GM21825 (cell line): ENCODE results near the gene PAFAH2.
"Not testable (repeated sequence)": the region's sequence is repeated elsewhere in the genome, so short reads cannot be mapped to it uniquely, and the experiment has no call there.

ENCODE experiments used
- ATAC-seq: cut with Tn5 transposase; IDR thresholded peaks from one replicate; pipeline ENCODE4 v1.9.1; 2021; ENCODE audit warnings: mild to moderate bottlenecking, moderate library complexity; ENCODE audit not compliant: unreplicated experiment

PAFAH2 gene

DNA sequence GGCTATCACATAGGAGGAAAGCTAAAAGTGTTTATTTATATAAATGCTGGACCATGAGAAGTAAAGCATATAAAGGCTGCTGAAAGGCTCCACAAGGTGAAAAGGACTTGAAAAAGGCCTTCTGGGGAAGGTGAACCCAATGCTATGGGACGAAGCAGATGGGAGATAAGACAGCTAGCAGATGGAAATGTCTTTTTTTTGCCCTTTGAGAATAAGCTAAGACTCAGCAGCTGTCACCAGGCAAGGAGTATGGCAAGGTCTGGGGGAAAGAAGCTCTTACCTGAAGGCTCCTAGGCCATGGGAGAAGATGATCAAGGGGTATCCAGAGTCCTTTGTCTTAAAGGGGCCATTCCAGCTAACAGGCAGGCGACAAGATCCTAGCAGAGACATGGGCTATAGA, 9.9 kb downstream of the PAFAH2 start:
- ATAC-seq = no peak

DNA sequence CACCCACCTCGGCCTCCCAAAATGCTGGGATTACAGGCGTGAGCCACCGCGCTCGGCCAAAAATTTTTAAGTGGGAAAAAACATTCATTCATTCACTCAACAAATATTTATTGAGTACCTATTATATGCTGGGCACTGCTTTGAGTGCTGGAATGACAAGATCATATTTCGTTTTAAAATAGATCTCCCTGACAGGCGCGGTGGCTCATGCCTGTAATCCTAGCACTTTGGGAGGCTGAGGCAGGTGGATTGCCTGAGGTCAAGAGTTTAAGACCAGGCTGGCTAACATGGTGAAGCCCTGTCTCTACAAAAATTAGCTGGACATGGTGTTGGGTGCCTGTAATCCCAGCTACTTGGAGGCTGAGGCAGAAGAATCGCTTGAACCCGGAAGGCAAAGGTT, 11.1 kb downstream of the PAFAH2 start:
- not testable (repeated sequence) for ATAC-seq

DNA sequence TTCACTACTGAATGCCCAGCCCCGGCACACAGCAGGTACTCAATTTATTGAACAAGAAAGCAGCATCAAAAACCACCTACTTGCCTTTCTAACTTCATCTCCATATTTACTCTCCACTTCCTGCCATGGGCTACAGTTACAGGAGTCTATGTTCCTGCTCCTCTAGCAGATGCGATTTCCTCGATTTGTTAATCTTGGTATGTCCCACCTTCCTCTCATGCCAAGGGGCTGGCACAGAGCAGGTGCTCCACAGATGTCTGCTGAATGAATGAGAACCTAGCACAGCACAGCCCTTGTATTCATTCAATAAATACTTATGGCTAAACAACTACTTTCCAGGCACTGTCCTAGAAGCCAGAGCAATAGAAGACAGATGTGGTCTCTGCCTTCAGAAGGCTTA, 12.2 kb downstream of the PAFAH2 start:
- no peak for ATAC-seq

DNA sequence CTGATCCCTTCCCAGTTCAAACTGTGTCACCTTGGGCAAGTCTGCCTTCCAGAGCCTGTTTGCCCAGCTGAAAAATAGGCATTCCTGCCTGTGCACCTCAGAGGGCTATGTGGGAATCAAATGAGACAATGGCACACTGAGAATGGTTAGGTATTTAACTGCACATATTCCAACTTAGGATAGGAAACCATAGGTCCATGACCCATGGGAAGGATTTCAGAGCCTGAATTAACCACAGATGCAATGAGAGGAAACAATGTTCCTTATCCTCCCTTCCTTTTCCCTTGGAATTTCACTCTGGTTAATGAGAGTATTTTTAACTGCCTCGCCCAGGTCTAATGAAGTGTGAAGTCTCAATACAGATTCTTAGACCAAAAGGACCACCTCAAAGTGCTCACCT, 12.7 kb downstream of the PAFAH2 start:
- no peak for ATAC-seq

DNA sequence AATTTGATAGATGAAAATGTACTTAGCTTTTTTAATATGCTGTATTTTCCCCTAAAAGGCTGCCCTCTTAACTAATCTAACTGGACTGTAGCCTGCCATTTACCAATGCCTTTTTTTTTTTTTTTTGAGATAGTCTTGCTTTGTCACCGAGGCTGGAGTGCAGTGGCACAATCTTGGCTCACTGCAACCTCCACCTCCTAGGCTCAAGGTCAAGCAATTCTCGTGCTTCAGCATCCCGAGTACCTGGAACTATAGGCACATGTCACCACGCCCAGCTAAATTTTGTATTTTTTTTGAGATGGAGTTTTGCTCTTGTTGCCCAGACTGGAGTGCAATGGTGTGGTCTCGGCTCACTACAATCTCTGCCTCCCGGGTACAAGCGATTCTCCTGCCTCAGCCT, 18.7 kb downstream of the PAFAH2 start:
- ATAC-seq = no peak

DNA sequence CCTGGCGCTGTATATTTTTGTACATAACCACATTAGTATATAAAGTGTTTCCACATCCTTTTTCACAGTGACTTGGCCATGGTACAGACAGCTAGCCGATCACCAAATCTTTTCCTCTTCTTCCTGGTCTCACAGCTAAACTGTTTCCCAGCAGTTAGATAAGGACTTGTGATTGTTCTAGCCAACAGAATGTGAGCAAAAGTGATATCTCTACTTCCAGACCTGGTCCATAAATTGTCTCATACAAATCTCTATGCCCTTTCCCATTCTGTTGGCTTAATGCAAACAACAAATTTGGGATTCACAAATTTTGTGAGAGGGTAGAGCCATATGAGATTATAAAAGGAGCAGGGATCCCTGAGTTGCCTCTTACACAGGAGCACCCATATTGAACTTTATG, 19.5 kb downstream of the PAFAH2 start:
- no peak for ATAC-seq

DNA sequence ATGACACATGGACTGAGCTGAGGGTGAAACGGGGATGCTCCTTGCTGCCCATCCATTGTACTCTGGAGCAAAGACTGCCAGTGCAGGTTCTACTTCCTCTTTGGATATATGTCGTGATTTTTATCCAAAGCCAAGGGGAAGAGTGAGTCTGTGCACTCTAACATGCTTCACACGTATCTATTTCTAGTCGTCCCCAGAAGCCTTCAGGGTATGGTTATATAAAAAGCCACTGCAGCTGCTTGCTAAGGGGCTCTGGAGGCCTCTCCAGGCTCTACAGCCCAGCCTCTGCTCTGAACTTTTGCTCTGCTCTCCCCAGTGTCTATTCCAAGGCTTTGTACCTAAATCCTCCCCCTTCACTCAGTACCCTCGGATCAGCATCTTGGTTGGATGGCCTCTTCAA, 20.1 kb downstream of the PAFAH2 start:
- ATAC-seq = no peak

DNA sequence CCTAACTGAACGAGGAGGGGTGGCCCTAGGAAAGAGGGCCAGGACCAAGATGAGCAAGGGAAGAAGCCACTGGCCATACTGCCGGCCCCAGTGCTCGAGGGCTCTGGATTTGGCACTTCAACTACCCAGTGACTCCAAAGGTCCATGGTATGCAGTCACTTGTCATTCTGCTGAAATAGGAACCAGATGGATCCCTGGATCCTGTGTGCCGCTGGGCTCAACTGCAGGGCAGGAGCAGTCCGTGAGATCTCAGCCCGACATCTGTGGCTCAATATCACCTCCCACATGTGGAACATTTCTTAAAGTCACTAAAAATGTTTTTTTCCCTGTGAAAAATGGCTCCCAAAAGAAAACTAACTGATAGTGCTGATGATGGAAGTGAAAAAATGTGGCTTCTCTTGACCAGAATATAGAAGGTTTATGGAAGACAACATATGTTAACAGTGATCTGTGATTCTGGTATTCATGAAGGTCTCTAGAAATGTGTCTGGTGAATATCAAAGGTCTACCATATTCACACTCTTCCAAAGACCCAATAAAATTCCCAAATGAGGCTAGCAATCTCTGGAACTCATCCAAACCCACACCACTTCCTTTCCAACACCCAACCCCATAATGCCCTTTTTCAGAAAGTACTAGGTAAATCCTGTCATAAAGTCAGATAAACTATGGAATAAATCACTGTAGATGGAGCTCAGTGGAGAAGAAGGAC, 24.1 kb downstream of the PAFAH2 start:
- ATAC-seq = no peak

DNA sequence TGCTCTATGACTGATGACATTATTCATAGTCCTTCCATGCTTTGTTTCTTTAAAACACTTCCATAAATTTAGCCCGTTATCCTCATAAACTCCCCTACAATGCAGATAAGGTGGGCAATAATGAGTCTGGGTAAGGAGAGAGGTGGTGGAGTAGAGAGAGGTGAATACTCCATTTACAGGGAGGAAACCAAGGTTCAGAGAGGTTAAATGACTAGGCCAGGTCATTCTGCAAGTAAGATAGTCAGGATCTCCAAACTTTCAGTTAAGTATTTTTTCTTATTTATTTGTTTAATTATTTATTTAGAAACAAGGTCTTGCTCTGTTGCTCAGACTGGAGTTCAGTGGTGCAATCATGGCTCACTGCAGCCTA, 26.1 kb downstream of the PAFAH2 start:
- no peak for ATAC-seq

DNA sequence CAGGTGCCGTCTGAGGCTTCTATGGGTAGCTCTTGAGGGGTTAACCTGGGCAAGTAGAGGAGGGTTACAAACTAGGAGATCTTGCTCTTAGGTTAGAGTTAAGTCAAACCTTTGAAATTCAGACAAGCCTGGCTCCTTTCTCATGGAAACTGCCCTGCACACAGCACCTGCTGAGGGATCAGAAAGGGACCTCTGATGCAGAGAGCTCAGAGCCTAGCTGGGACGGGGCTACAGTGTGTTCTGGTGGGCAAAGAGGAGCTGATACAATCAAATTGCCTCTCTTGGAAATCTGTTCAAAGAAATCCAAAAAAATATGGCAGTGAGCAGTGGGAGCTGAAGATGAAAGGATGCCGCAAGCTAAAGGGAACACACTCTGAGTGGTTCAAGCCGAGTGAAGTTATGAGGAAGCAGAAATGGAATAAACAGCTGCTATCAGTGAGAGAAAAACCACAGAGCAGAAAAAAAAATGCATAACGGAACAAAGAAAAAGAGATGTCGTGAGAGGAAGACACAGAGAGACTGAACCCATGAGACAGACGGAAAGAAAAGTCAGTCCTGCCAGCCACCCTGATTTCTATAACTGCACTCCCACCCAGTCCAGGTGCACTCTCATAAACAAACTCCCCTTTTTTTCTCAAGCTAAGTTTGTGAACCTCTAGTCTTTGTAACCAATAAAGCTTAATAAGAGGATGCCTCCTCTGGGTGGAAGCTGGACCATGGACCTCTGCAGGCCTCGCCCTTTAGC, 26.6 kb downstream of the PAFAH2 start:
- no peak for ATAC-seq

DNA sequence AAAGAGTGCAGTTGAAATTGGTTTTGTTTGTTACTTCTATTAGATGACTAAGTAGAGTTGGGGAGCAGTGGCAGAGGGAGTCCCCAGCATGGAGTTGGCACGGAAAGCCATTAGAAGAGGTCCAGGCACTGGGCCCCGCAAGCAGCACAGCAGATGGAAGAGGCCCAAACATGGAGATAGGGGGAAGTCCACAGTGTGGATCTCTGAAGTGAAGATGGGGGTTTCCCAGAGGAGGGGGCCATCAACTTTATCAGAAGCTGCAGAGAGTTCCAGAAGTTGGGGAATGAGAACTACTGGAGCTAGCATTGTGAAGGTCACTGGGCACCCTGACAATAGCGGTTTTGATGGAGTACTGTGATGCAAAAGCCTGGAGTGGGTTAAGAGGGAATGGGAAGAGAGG, 30.6 kb downstream of the PAFAH2 start:
- ATAC-seq = no peak

DNA sequence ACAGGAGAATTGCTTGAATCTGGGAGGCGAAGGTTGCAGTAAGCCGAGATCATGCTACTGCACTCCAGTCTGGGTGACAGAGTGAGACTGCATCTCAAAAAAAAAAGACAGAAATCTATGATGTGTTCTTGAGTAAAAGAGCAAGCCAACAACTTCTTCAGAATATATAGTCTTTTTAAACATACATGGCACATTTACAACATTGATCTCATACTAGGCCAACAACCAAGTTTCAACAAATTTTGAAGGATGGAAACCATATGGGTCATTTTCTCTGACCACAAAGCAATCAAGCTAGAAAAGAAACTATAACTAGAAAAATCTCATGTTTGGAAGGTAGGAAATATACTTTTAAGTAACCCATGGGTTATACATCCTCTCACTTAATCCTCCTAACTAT, 38.3 kb downstream of the PAFAH2 start:
- no peak for ATAC-seq

DNA sequence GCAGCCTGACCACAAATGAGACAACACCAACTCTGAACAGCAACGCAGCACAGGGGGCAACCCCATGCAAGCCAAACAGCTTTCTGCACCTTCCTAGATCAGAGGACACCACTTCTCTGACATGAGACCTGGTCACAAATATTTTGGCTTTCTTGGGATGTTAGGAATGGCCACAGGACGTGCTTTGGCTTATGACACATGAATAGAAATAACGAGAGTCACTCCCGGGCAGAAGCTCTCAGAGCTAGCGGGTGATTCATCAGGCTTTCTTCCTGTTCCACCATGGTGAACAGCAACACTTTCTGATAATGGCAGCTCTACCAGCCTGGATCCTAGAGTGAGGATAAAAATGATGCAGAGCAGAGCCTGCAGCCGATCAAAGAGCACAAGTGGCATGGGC, 39.4 kb downstream of the PAFAH2 start:
- ATAC-seq = no peak

DNA sequence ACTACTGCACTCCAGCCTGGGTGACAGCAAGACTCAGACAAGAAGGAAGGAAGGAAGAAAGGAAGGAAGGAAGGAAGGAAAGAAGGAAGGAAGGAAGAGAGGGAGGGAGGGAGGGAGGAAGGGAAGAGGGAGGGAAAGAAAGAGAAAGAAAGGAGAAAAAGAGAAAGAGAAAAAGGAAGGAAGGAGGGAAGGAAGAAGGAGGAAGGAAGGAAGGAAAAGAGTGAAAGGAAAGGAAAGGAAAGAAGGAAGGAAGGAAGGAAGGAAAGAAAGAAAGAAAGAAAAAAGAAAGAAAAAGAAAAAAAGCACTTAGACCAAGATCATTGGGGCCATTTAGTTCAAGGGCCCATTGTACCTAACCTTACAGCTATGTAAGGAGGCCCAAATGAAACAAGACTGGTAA, 42.3 kb downstream of the PAFAH2 start:
- ATAC-seq = no peak

DNA sequence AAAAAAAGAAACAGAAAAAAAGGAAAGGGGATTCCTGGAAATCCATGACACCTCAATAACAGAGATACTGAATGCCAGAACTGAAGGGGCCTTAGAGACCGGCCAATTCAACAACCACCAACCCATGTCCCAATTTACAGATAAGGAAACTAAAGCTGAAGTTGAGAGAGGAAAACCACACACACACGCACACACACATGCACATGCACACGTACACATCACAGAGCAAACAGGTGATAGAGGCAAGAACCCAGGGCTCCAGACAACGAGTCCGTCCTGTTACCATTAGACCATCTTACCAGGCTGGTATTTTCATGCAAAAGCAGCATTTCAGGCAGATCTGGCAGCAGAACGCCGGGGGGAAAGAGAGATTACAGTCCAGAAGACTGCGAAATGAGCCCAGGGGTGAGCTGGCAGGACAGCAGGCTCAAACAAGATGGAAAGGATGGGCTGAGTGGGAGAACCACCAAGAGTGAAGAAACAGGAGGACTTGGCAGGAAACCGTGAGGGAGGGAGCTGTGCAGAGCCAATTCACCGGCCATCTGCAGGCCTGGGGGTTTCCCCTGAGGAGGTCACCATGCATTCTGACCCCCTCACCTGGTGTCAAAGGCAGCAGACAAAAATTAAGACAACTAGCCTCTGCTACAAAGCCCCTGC, 43.5 kb downstream of the PAFAH2 start:
- ATAC-seq = no peak

DNA sequence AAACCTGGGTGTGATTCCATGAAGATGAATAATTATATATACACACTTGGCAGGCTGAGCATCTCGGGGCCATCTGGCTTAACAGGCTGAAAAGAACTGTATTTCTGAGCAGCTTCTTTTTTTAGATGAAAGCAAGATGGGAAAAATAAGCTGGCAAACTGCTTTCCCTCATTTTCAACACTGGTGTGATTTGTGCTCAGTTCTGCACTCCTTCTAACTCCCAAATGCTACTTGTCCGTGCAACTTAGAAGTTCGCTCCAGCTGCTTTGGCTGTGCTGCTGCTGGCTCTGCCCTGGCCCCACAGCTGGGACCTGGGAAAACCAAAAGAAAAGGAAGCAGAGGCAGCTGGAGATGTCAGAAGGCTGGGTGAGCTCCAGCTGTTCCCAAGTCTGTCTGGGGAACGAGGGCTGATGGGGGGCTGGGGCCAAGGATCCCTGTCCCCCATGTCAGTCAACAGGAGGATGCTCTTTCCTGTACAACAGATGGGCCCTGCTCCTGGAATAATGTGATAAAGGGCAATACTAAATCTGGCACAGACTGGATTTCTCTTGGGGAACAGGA, 44.9 kb downstream of the PAFAH2 start:
- ATAC-seq = no peak

DNA sequence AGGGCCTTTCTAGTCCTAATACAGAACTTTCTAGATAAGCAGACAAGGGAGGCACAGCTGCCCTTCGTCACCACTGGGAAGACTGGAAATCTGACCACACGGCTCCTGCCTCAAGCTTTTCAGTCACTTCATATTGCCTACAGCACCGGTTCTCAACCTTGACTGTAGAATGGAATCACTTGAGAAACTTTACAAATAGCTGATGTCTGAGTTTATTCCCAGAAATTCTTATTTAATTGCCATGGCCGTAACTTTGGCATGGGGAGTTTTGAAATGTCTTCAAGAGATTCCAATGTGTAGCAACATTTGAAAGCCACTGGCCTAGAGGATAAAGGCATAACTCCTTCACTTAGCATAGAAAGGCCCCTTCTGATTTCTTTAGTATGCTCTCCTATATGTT, 49.2 kb downstream of the PAFAH2 start:
- no peak for ATAC-seq

DNA sequence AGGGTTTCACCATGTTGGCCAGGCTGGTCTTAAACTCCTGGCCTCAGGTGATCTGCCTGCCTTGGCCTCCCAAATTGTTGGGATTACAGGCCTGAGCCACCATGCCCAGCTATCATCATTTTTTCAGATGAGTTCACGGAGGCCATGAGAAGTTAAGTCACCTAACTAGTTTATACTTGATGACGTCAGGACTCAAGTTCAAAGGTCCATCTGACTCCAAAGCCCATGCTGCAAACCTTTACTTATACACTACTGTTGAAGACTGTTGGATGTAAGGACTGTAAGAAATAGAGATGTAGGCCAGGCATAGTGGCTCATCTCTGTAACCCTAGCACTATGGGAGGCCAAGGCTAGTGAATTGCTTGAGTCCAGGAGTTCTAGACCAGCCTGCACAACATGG, 50.8 kb downstream of the PAFAH2 start:
- no peak for ATAC-seq

DNA sequence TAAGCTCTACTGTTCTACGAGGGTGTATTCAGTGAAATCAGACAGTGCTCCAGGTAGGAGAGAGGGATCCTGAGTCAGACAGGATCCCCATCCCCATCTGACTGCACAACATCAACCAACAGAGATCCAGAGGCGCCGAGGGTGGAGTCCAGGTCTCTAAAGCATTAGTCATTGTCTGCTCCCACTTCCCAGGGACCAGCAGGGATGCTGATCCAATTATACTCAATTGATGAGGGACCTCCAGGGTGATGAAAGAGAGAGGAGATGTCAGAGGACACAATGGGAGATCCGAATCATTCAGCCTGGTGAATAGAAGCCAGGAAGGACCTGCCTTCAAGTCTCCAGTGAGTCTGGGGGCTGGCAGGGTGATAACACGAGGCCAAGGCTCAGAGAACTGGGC, 52.1 kb downstream of the PAFAH2 start:
- no peak for ATAC-seq

DNA sequence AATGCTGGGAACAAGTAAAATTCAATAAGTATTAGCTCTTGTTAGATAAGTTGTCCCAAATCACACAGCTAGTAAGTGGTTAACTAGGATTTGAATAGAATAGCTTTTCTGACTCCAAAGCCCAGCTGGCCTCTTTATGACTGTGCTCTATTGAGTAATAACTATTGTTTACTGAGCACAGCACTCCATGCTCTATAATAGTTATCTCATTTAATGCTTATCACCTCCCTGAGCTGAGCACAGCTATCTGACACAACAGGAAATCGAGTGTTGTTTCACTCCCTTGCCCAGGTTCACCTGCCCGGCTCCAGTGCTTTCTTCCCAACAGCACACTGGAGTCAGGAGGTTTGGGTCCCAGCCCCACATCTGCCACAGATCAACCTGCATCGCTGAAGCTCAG, 52.9 kb downstream of the PAFAH2 start:
- no peak for ATAC-seq

DNA sequence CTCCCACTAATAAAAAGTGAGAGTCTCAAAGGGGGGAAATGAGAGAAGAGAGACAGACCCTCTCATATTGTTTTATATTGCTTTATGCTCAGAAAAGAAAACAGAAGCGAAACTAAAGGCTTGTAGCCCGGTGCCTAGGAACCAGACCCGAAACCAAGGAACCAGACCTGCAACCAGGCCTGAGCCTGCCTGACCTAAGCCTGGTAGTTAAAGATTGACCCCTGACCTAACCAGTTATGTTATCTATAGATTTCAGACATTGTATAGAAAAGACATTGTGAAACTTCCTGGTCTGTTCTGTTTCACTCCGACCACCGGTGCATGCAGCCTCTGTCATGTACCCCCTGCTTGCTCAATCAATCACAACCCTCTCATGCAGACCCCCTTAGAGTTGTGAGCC, 54.4 kb downstream of the PAFAH2 start:
- not testable (repeated sequence) for ATAC-seq

DNA sequence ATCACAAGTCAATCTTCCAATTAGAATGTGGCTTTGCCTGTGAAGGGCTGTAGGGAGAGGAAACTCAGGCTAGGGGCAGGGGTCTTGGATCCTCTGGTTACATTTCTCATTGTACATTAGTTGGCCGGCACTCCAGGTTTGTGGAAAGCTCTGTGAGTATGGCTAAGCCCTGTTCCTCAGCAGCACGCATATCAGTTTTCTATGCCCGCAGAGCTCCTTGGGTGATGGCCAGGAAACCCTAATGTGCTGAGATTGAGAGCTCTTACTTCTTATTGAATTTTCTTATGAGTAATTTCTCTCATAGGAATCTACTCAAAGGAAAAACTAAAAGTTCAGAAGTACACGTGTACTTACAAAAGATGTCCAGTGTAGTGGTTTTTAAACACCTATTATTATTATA, 60.9 kb downstream of the PAFAH2 start:
- ATAC-seq = no peak
